Parathyroid adenoma (tissue), 2 donors: ENCODE measurements around the gene COL23A1.

Source experiments
- H2AFZ ChIP-seq: fragments of 300-600 bp; sonication (generic); one replicate; pipeline ENCODE4 v1.7.0; 2017; ENCODE audit warnings: antibody characterized with exemption, mild to moderate bottlenecking
- H3K27ac ChIP-seq: fragments of 300-600 bp; sonication (generic); one replicate; pipeline ENCODE4 v1.7.0; 2017
- H3K27me3 ChIP-seq: fragments of 300-600 bp; sonication (generic); one replicate; pipeline ENCODE4 v1.7.0; 2017; ENCODE audit warnings: low read length; ENCODE audit not compliant: control insufficient read depth, insufficient read depth
- H3K36me3 ChIP-seq: fragments of 300-600 bp; sonication (generic); one replicate; pipeline ENCODE4 v1.7.0; 2017; ENCODE audit warnings: low read length; ENCODE audit not compliant: control insufficient read depth, insufficient read depth
- H3K4me1 ChIP-seq: fragments of 300-600 bp; sonication (generic); one replicate; pipeline ENCODE4 v1.7.0; 2017; ENCODE audit warnings: control low read depth
- H3K4me2 ChIP-seq: fragments of 300-600 bp; sonication (generic); one replicate; pipeline ENCODE4 v1.7.0; 2017; ENCODE audit warnings: low read length
- H3K4me3 ChIP-seq: fragments of 300-600 bp; sonication (generic); one replicate; pipeline ENCODE4 v1.7.0; 2017; ENCODE audit warnings: low read depth, low read length
- H3K79me2 ChIP-seq: fragments of 300-600 bp; sonication (generic); one replicate; pipeline ENCODE4 v1.7.0; 2017; ENCODE audit warnings: control low read depth
- H3K9ac ChIP-seq: fragments of 300-600 bp; sonication (generic); one replicate; pipeline ENCODE4 v1.7.0; 2017; ENCODE audit warnings: mild to moderate bottlenecking
- H3K9me3 ChIP-seq: fragments of 300-600 bp; sonication (generic); one replicate; pipeline ENCODE4 v1.7.0; 2017; ENCODE audit warnings: low read length; ENCODE audit not compliant: control insufficient read depth
- CTCF ChIP-seq: fragments of 300-600 bp; sonication (generic); IDR thresholded peaks from one replicate; pipeline ENCODE4 v1.7.0; 2017; ENCODE audit warnings: antibody characterized with exemption, mild to moderate bottlenecking
- donor health status: primary hyperparathyroidism.

Gene COL23A1

GRCh38 chr5:178214160-178214803 is 375.9 kb downstream of the COL23A1 start:
- H3K9me3 ChIP-seq, result no peaks in the 10 kb centered on the region
- H3K4me3 ChIP-seq, result no peak overlapping the region
- no peaks in the 10 kb centered on the region for H3K27me3 ChIP-seq
- no peak overlapping the region for H3K4me2 ChIP-seq
- no peak overlapping the region for H2AFZ ChIP-seq
- no peak for TF ChIP-seq CTCF
- H3K4me1 ChIP-seq, result no peaks in the 10 kb centered on the region
- no peaks in the 10 kb centered on the region for H3K36me3 ChIP-seq
- peaks cover 2% of the 10 kb centered on the region for H3K79me2 ChIP-seq
- no peak overlapping the region for H3K9ac ChIP-seq
- H3K27ac ChIP-seq, result no peak overlapping the region

- Histone ChIP-seq H3K9me3 (no peaks in the 10 kb centered on the region), H3K79me2 (peaks cover 4% of the 10 kb centered on the region), H3K27ac (no peak overlapping the region), H3K27me3 (no peaks in the 10 kb centered on the region), H3K4me1 (no peaks in the 10 kb centered on the region), H2AFZ (no peak overlapping the region), H3K4me2 (no peak overlapping the region), H3K36me3 (no peaks in the 10 kb centered on the region), H3K9ac (no peak overlapping the region), H3K4me3 (no peak overlapping the region)
- no peak for TF ChIP-seq CTCF
Observed at GRCh38 chr5:178213748-178214151, 376.4 kb downstream of the COL23A1 start.

- no peaks in the 10 kb centered on the region for H3K4me1 ChIP-seq
Observed at GRCh38 chr5:178213003-178213461, 377.2 kb downstream of the COL23A1 start.

GRCh38 chr5:178212241-178213002 is 377.8 kb downstream of the COL23A1 start:
- no peaks in the 10 kb centered on the region for H3K9me3 ChIP-seq
- no peaks in the 10 kb centered on the region for H3K36me3 ChIP-seq
- H3K27me3 ChIP-seq, result no peaks in the 10 kb centered on the region
- no peak overlapping the region for H3K4me2 ChIP-seq
- peaks cover 9% of the 10 kb centered on the region for H3K79me2 ChIP-seq
- TF ChIP-seq CTCF, result no peak
- peaks cover 4% of the 10 kb centered on the region for H3K4me1 ChIP-seq
- no peak overlapping the region for H3K9ac ChIP-seq
- no peak overlapping the region for H2AFZ ChIP-seq
- no peak overlapping the region for H3K27ac ChIP-seq
- H3K4me3 ChIP-seq, result no peak overlapping the region

More at GRCh38 chr5:178213003-178213461, 377.2 kb downstream of the COL23A1 start:
- Histone ChIP-seq H3K27ac (no peak overlapping the region), H2AFZ (no peak overlapping the region), H3K79me2 (peaks cover 5% of the 10 kb centered on the region), H3K27me3 (no peaks in the 10 kb centered on the region), H3K4me3 (no peak overlapping the region), H3K36me3 (no peaks in the 10 kb centered on the region), H3K9me3 (no peaks in the 10 kb centered on the region), H3K4me2 (no peak overlapping the region), H3K9ac (no peak overlapping the region)
- TF ChIP-seq CTCF, result no peak
